ELF-1 (cell line): ENCODE data around the gene FEM1A.
"Not testable (repeated sequence)": the region's sequence is repeated elsewhere in the genome, so short reads cannot be mapped to it uniquely, and the experiment has no call there.

Experiments used
- DNase-seq: peaks from one replicate; pipeline ENCODE4 v3.0.0-alpha.2; 2016; ENCODE audit warnings: low read depth, low spot score

The FEM1A gene

GRCh38 chr19:4774136-4774535 is 17.4 kb upstream of the FEM1A start:
- no peak for DNase-seq

- DNase-seq = no peak
Observed at GRCh38 chr19:4775627-4776152, 15.8 kb upstream of the FEM1A start.

- DNase-seq = no peak
Observed at GRCh38 chr19:4776436-4777211, 14.9 kb upstream of the FEM1A start.

- not testable (repeated sequence) for DNase-seq
Observed at GRCh38 chr19:4778124-4778523, 13.4 kb upstream of the FEM1A start.

- DNase-seq = no peak
Observed at GRCh38 chr19:4780860-4781259, 10.7 kb upstream of the FEM1A start.

GRCh38 chr19:4781801-4782200 is 9.7 kb upstream of the FEM1A start:
- no peak for DNase-seq

GRCh38 chr19:4786412-4787016 is 5.0 kb upstream of the FEM1A start:
- DNase-seq = not testable (repeated sequence)

GRCh38 chr19:4792019-4792865 is 708 bp downstream of the FEM1A start:
- peak; percentile 21 for DNase-seq

GRCh38 chr19:4792866-4793195 is 1.3 kb downstream of the FEM1A start:
- DNase-seq = not testable (repeated sequence)

GRCh38 chr19:4793278-4793677 is 1.7 kb downstream of the FEM1A start:
- DNase-seq = not testable (repeated sequence)

GRCh38 chr19:4794971-4795370 is 3.4 kb downstream of the FEM1A start:
- DNase-seq = no peak

GRCh38 chr19:4795400-4795799 is 3.9 kb downstream of the FEM1A start:
- no peak for DNase-seq

GRCh38 chr19:4800591-4801081 is 9.1 kb downstream of the FEM1A start:
- peak; percentile 23 for DNase-seq

- DNase-seq = no peak
Observed at GRCh38 chr19:4801085-4801619, 9.6 kb downstream of the FEM1A start.

- no peak for DNase-seq
Observed at GRCh38 chr19:4802711-4803110, 11.2 kb downstream of the FEM1A start.

- peak; percentile 85 for DNase-seq
Observed at GRCh38 chr19:4803736-4804695, 12.5 kb downstream of the FEM1A start.

- DNase-seq = not testable (repeated sequence)
Observed at GRCh38 chr19:4805140-4805539, 13.6 kb downstream of the FEM1A start.

- DNase-seq = no peak
Observed at GRCh38 chr19:4806384-4806783, 14.8 kb downstream of the FEM1A start.

- DNase-seq = no peak
Observed at GRCh38 chr19:4807188-4807587, 15.7 kb downstream of the FEM1A start.

- DNase-seq = peak; percentile 87
Observed at GRCh38 chr19:4811328-4812131, 20.0 kb downstream of the FEM1A start.
